Neural progenitor cell (in vitro differentiated cells): ENCODE data around the gene ITCH. TPM values are rescaled to one million over a fixed set of nuclear protein-coding genes. Genes with fewer than 3 reads are reported as not detected.

Experiments used
- DNase-seq: peaks from one replicate; pipeline ENCODE4 v3.0.0-alpha.2; 2016; ENCODE audit warnings: low spot score
- H2AFZ ChIP-seq: fragments of 200-600 bp; sonication (generic); replicated peaks from 2 replicates; pipeline ENCODE4 v1.6.1; 2016; ENCODE audit warnings: antibody characterized with exemption
- H3F3A ChIP-seq: fragments of 200-600 bp; sonication (generic); 2 replicates; pipeline ENCODE4 v1.6.1; 2016; ENCODE audit warnings: antibody characterized with exemption, low read depth
- H3K27ac ChIP-seq: fragments of 200-600 bp; sonication (generic); 2 replicates; pipeline ENCODE4 v1.5.1; 2016; ENCODE audit warnings: mild to moderate bottlenecking
- H3K27me3 ChIP-seq: fragments of 200-600 bp; sonication (generic); 2 replicates; pipeline ENCODE4 v1.6.1; 2016; ENCODE audit warnings: mild to moderate bottlenecking, moderate library complexity
- H3K36me3 ChIP-seq: fragments of 200-600 bp; sonication (generic); 2 replicates; pipeline ENCODE4 v1.5.1; 2016
- H3K4me1 ChIP-seq: fragments of 200-600 bp; sonication (generic); 2 replicates; pipeline ENCODE4 v1.6.1; 2016; ENCODE audit warnings: mixed run types
- H3K4me2 ChIP-seq: fragments of 200-600 bp; sonication (generic); 2 replicates; pipeline ENCODE4 v1.6.1; 2016
- H3K4me3 ChIP-seq: fragments of 200-600 bp; sonication (generic); 2 replicates; pipeline ENCODE4 v1.5.1; 2016
- H3K79me2 ChIP-seq: fragments of 200-600 bp; sonication (generic); 2 replicates; pipeline ENCODE4 v1.6.1; 2016; ENCODE audit warnings: low read depth
- H3K9ac ChIP-seq: fragments of 200-600 bp; sonication (generic); 2 replicates; pipeline ENCODE4 v1.6.1; 2016
- H3K9me3 ChIP-seq: fragments of 200-600 bp; sonication (generic); 2 replicates; pipeline ENCODE4 v1.5.1; 2016; ENCODE audit warnings: low read depth
- H4K20me1 ChIP-seq: fragments of 200-600 bp; sonication (generic); 2 replicates; pipeline ENCODE4 v1.6.1; 2016; ENCODE audit warnings: low read depth
- H3K27ac Mint-ChIP-seq: 3 replicates; pipeline ENCODE4 v1.8.0; 2021; ENCODE audit warnings: mixed read lengths
- H3K27me3 Mint-ChIP-seq: 2 replicates; pipeline ENCODE4 v1.8.0; 2022; ENCODE audit warnings: low read depth, mild to moderate bottlenecking, inconsistent platforms, moderate library complexity, mixed read lengths; ENCODE audit not compliant: insufficient read depth
- H3K36me3 Mint-ChIP-seq: 3 replicates; pipeline ENCODE4 v1.8.0; 2021; ENCODE audit warnings: mixed read lengths
- H3K4me1 Mint-ChIP-seq: 3 replicates; pipeline ENCODE4 v1.8.0; 2021; ENCODE audit warnings: mixed read lengths
- H3K4me3 Mint-ChIP-seq: 3 replicates; pipeline ENCODE4 v1.8.0; 2021; ENCODE audit warnings: mild to moderate bottlenecking, moderate library complexity, mixed read lengths
- H3K9me3 Mint-ChIP-seq: 3 replicates; pipeline ENCODE4 v1.8.0; 2020; ENCODE audit warnings: mixed read lengths
- CTCF ChIP-seq: fragments of 200-600 bp; sonication (generic); IDR thresholded peaks from 2 replicates; pipeline ENCODE4 v1.5.1; 2017; ENCODE audit warnings: antibody characterized with exemption, mild to moderate bottlenecking
- EZH2 ChIP-seq: fragments of 200-600 bp; sonication (generic); IDR thresholded peaks from 2 replicates; pipeline ENCODE4 v1.6.1; 2017; ENCODE audit warnings: antibody characterized with exemption, mild to moderate bottlenecking, moderate library complexity
- EZH2phosphoT487 ChIP-seq: fragments of 200-600 bp; sonication (generic); IDR thresholded peaks from 2 replicates; pipeline ENCODE4 v1.6.1; 2017; ENCODE audit warnings: antibody characterized with exemption
- total RNA-seq: library from RNA; depleted of rRNA; stranded (reverse); fragments of >200 nt; gene quantifications from 2 replicates; pipeline ENCODE4 v1.2.3, GENCODE V29; 2015; ENCODE audit warnings: low replicate concordance

Gene ITCH
- total RNA-seq, 1 donor from 2014 or later, result 55.2 TPM

- H3K27ac Mint-ChIP-seq, result no peak overlapping the region
- peaks cover 6% of the 10 kb centered on the region for H3K36me3 ChIP-seq
These were observed 39.4 kb downstream of the ITCH start for GRCh38 chr20:34402461-34402860.

GRCh38 chr20:34403063-34403827 lies 40.2 kb downstream of the ITCH start:
- no peaks in the 10 kb centered on the region for H3K4me1 ChIP-seq
- H2AFZ ChIP-seq, result no peak overlapping the region
- H3K27ac Mint-ChIP-seq, result no peak overlapping the region
- H3K9ac ChIP-seq, result no peak overlapping the region
- TF ChIP-seq CTCF, result no peak
- TF ChIP-seq EZH2, result no peak
- no peak for TF ChIP-seq EZH2phosphoT487
- H3K36me3 Mint-ChIP-seq, result peaks cover 10% of the 10 kb centered on the region
- no peak overlapping the region for H3K4me3 ChIP-seq
- no peak overlapping the region for H3K27ac ChIP-seq
- H3K4me2 ChIP-seq, result no peak overlapping the region
- peaks cover 58% of the 10 kb centered on the region for H4K20me1 ChIP-seq
- no peaks in the 10 kb centered on the region for H3K9me3 Mint-ChIP-seq
- no peaks in the 10 kb centered on the region for H3F3A ChIP-seq
- H3K79me2 ChIP-seq, result peaks cover 82% of the 10 kb centered on the region
- peaks cover 4% of the 10 kb centered on the region for H3K27me3 Mint-ChIP-seq
- H3K4me3 Mint-ChIP-seq, result no peak overlapping the region
- no peak for DNase-seq
- H3K9me3 ChIP-seq, result no peaks in the 10 kb centered on the region
- peaks cover 23% of the 10 kb centered on the region for H3K4me1 Mint-ChIP-seq
- H3K36me3 ChIP-seq, result peaks cover 4% of the 10 kb centered on the region
- H3K27me3 ChIP-seq, result no peaks in the 10 kb centered on the region

More at GRCh38 chr20:34402461-34402860, 39.4 kb downstream of the ITCH start:
- no peak for DNase-seq
- Histone ChIP-seq H3K9ac (no peak overlapping the region), H2AFZ (no peak overlapping the region), H3F3A (no peaks in the 10 kb centered on the region), H3K9me3 (no peaks in the 10 kb centered on the region), H3K4me2 (no peak overlapping the region), H3K4me1 (no peaks in the 10 kb centered on the region), H3K4me3 (no peak overlapping the region), H3K79me2 (peaks cover 90% of the 10 kb centered on the region), H3K27me3 (no peaks in the 10 kb centered on the region), H4K20me1 (peaks cover 55% of the 10 kb centered on the region), H3K27ac (no peak overlapping the region)
- Mint-ChIP-seq H3K9me3 (no peaks in the 10 kb centered on the region), H3K4me3 (no peak overlapping the region), H3K36me3 (peaks cover 12% of the 10 kb centered on the region), H3K27me3 (peaks cover 4% of the 10 kb centered on the region), H3K4me1 (peaks cover 23% of the 10 kb centered on the region)
- no peak for TF ChIP-seq CTCF
- no peak for TF ChIP-seq EZH2phosphoT487
- no peak for TF ChIP-seq EZH2

GRCh38 chr20:34403908-34404307 lies 40.8 kb downstream of the ITCH start:
- peaks cover 4% of the 10 kb centered on the region for H3K27me3 Mint-ChIP-seq
- no peak overlapping the region for H3K27ac Mint-ChIP-seq
- Histone ChIP-seq H2AFZ (no peak overlapping the region), H3K9ac (no peak overlapping the region), H3K4me3 (no peak overlapping the region), H3K4me2 (no peak overlapping the region), H3K79me2 (peaks cover 75% of the 10 kb centered on the region), H3K27me3 (no peaks in the 10 kb centered on the region), H3F3A (no peaks in the 10 kb centered on the region), H3K27ac (no peak overlapping the region), H3K4me1 (no peaks in the 10 kb centered on the region), H4K20me1 (peaks cover 58% of the 10 kb centered on the region), H3K9me3 (no peaks in the 10 kb centered on the region), H3K36me3 (no peaks in the 10 kb centered on the region)
- TF ChIP-seq EZH2 (no peak), EZH2phosphoT487 (no peak), CTCF (no peak)
- no peaks in the 10 kb centered on the region for H3K9me3 Mint-ChIP-seq
- H3K4me1 Mint-ChIP-seq, result peaks cover 23% of the 10 kb centered on the region
- peaks cover 14% of the 10 kb centered on the region for H3K36me3 Mint-ChIP-seq
- DNase-seq, result no peak
- no peak overlapping the region for H3K4me3 Mint-ChIP-seq
